Liver (tissue), 9 donors: ENCODE measurements around the gene CYP1B1. TPM values are rescaled to one million over a fixed set of nuclear protein-coding genes. Genes with fewer than 3 reads are reported as not detected.

Experiments
- DNase-seq: peaks from one replicate; pipeline ENCODE4 v3.0.0-alpha.2; 2017; ENCODE audit warnings: low spot score
- H3K27ac ChIP-seq, 2 donors: one replicate each; pipeline ENCODE4 v1.7.0; 2013; ENCODE audit warnings: inconsistent platforms in 2 of 2, low read length in 2 of 2, control low read depth in 1 of 2, low read depth in 1 of 2, mild to moderate bottlenecking in 1 of 2
- H3K27me3 ChIP-seq, 4 donors: one replicate each; pipeline versions ENCODE4 v1.6.1 to v1.7.0; 2013; ENCODE audit warnings: low read length in 3 of 4, inconsistent platforms in 1 of 4, mild to moderate bottlenecking in 1 of 4, moderate library complexity in 1 of 4; ENCODE audit not compliant: control insufficient read depth in 4 of 4, insufficient read depth in 4 of 4
- H3K36me3 ChIP-seq, 4 donors: one replicate each; pipeline versions ENCODE4 v1.6.1 to v1.7.0; 2013; ENCODE audit warnings: low read length in 3 of 4, mild to moderate bottlenecking in 3 of 4, low read depth in 1 of 4, moderate library complexity in 1 of 4; ENCODE audit not compliant: control insufficient read depth in 4 of 4, insufficient read depth in 3 of 4
- H3K4me1 ChIP-seq, 4 donors: one replicate each; pipeline versions ENCODE4 v1.6.1 to v1.7.0; 2013; ENCODE audit warnings: low read length in 3 of 4, mild to moderate bottlenecking in 3 of 4, moderate library complexity in 1 of 4; ENCODE audit not compliant: control insufficient read depth in 4 of 4, insufficient read depth in 4 of 4
- H3K4me3 ChIP-seq, 3 donors: one replicate each; pipeline versions ENCODE4 v1.6.1 to v1.7.0; 2013; ENCODE audit warnings: low read length in 3 of 3, control low read depth in 1 of 3, low read depth in 1 of 3, mild to moderate bottlenecking in 1 of 3
- H3K9ac ChIP-seq, 2 donors: one replicate each; pipeline ENCODE4 v1.7.0; 2013; ENCODE audit warnings: low read length in 2 of 2, mild to moderate bottlenecking in 2 of 2, moderate library complexity in 2 of 2, control low read depth in 1 of 2, low read depth in 1 of 2
- H3K9me3 ChIP-seq, 4 donors: one replicate each; pipeline versions ENCODE4 v1.6.1 to v1.7.0; 2013; ENCODE audit warnings: low read length in 3 of 4; ENCODE audit not compliant: control insufficient read depth in 4 of 4
- FOXA1 ChIP-seq: IDR thresholded peaks from 2 replicates; pipeline ENCODE4 v1.6.1; 2016; ENCODE audit warnings: antibody characterized with exemption
- FOXA2 ChIP-seq: IDR thresholded peaks from 2 replicates; pipeline ENCODE4 v1.6.1; 2016; ENCODE audit warnings: antibody characterized with exemption
- GABPA ChIP-seq, 2 donors: IDR thresholded peaks in 1 of 2; conservative IDR thresholded peaks in 1 of 2; 2 replicates each; pipeline ENCODE4 v1.6.1; 2016; ENCODE audit warnings: antibody characterized with exemption in 2 of 2, mild to moderate bottlenecking in 1 of 2, moderate library complexity in 1 of 2
- HNF4A ChIP-seq, 2 donors: conservative IDR thresholded peaks; 2 replicates each; pipeline ENCODE4 v1.6.1; 2016; ENCODE audit warnings: antibody characterized with exemption in 2 of 2, mild to moderate bottlenecking in 2 of 2
- HNF4G ChIP-seq: IDR thresholded peaks from 2 replicates; pipeline ENCODE4 v1.6.1; 2016; ENCODE audit warnings: antibody characterized with exemption
- JUND ChIP-seq, 2 donors: IDR thresholded peaks; 2 replicates each; pipeline ENCODE4 v1.6.1; 2016; ENCODE audit warnings: antibody characterized with exemption in 2 of 2
- RAD21 ChIP-seq, 2 donors: IDR thresholded peaks; 2 replicates each; pipeline ENCODE4 v1.6.1; 2016; ENCODE audit warnings: antibody characterized with exemption in 2 of 2, mild to moderate bottlenecking in 2 of 2
- REST ChIP-seq: IDR thresholded peaks from 2 replicates; pipeline ENCODE4 v1.6.1; 2016; ENCODE audit warnings: antibody characterized with exemption, mild to moderate bottlenecking
- RXRA ChIP-seq, 2 donors: IDR thresholded peaks; 2 replicates each; pipeline ENCODE4 v1.6.1; 2017 to 2018; ENCODE audit warnings: antibody characterized with exemption in 2 of 2, mild to moderate bottlenecking in 1 of 2
- TAF1 ChIP-seq: conservative IDR thresholded peaks from 2 replicates; pipeline ENCODE4 v1.6.1; 2016; ENCODE audit warnings: antibody characterized with exemption, mild to moderate bottlenecking
- YY1 ChIP-seq: IDR thresholded peaks from 2 replicates; pipeline ENCODE4 v1.6.1; 2016; ENCODE audit warnings: antibody characterized with exemption, mild to moderate bottlenecking
- WGBS: extraction: QIAGEN DNeasy Blood & Tissue Kit; methylation state at CpG from one replicate; pipeline ENCODE4 v1.1.7; 2013; 5-methylcytosine and 5-hydroxymethylcytosine counted together
- polyA plus RNA-seq, 2 donors: library from polyadenylated mRNA; stranded (reverse) in 1 of 2; unstranded in 1 of 2; fragments of 200-250 nt in 1 of 2; fragments of >200 nt in 1 of 2; fragmentation: Nextera tagmentation in 1 of 2; extraction: Ambion mirVana in 1 of 2; gene quantifications; one replicate each; pipeline versions ENCODE4 v1.2.1 to v1.2.3, GENCODE V29; 2013 to 2015
- total RNA-seq, 2 donors: library from RNA; depleted of rRNA; stranded (reverse); fragments of >200 nt; gene quantifications; one replicate each; pipeline ENCODE4 v1.2.3, GENCODE V29; 2014
- TF ChIP-seq, protein P1 (sequence below): IDR thresholded peaks from 2 replicates; pipeline ENCODE4 v1.6.1; 2016; ENCODE audit warnings: antibody characterized with exemption
- donor health status: healthy.
- donor health status: healthy.
- donor health status: healthy.
- donor health status: healthy.
- donor health status: healthy.

CYP1B1 gene
- total and polyA plus RNA-seq, 4 donors = 0.84 to 6.8 (median 3.2) TPM

GRCh38 chr2:38125007-38125406, 49.1 kb upstream of the CYP1B1 start (continued):
- TF ChIP-seq YY1 (no peak), GABPA (IDR thresholded peaks at IDR 0.05 in 1 of 2, conservative IDR thresholded peaks at IDR 0.05 in 1 of 2) (no peak)

- TF ChIP-seq FOXA1 (no peak), GABPA (IDR thresholded peaks at IDR 0.05 in 1 of 2, conservative IDR thresholded peaks at IDR 0.05 in 1 of 2) (no peak), RXRA (IDR thresholded peaks at IDR 0.05) (no peak), HNF4G (no peak), JUND (IDR thresholded peaks at IDR 0.05) (no peak), FOXA2 (no peak), REST (no peak)
- TF ChIP-seq, protein P1, sequence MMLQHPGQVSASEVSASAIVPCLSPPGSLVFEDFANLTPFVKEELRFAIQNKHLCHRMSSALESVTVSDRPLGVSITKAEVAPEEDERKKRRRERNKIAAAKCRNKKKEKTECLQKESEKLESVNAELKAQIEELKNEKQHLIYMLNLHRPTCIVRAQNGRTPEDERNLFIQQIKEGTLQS = no peak
- no peaks in the 10 kb centered on the region for H3K27me3 ChIP-seq
- H3K4me1 ChIP-seq = peaks cover 0 to 4% (median under 1%) of the 10 kb centered on the region in 4 donors
- WGBS = 93% methylated on average over 1 of the region's 1 CpG
- no peak overlapping the region for H3K4me3 ChIP-seq
- no peaks in the 10 kb centered on the region for H3K36me3 ChIP-seq
- H3K27ac ChIP-seq = no peak overlapping the region
- no peak for DNase-seq
- H3K9ac ChIP-seq = no peak overlapping the region
- H3K9me3 ChIP-seq = no peaks in the 10 kb centered on the region
These were observed 48.0 kb upstream of the CYP1B1 start for GRCh38 chr2:38123911-38124310.

- H3K4me1 ChIP-seq = no peaks in the 10 kb centered on the region
- H3K27ac ChIP-seq = no peak overlapping the region
- TF ChIP-seq HNF4A (conservative IDR thresholded peaks at IDR 0.05) (no peak), RAD21 (IDR thresholded peaks at IDR 0.05) (no peak), TAF1 (no peak)
- H3K4me3 ChIP-seq = no peak overlapping the region
- no peak for DNase-seq
- no peaks in the 10 kb centered on the region for H3K36me3 ChIP-seq
- no peaks in the 10 kb centered on the region for H3K27me3 ChIP-seq
- no peak overlapping the region for H3K9ac ChIP-seq
- H3K9me3 ChIP-seq = no peaks in the 10 kb centered on the region
- WGBS = 93% methylated on average over 7 of the region's 7 CpGs
These were observed 46.4 kb upstream of the CYP1B1 start for GRCh38 chr2:38122344-38122743.

DNA sequence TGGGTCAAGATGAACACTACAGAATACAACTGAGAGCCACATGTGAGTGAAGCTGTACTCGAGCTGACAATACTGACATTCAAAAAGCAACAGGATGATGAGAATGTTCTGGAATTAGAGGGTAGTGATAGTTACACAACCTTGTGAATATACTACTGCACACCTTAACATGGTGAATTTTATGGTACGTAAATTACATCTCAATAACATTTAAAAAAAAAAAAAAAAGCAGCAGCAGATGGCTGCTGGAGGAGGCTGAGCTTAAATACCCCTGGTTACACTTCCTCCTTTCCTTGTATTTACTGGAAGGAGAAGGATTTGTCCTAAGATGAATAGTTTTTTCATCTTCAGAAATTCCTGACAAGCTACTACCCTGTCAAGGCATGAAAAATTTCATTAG, 45.5 kb upstream of the CYP1B1 start:
- Histone ChIP-seq H3K27ac (no peak overlapping the region), H3K9ac (no peak overlapping the region), H3K36me3 (no peaks in the 10 kb centered on the region), H3K27me3 (no peaks in the 10 kb centered on the region), H3K9me3 (no peaks in the 10 kb centered on the region), H3K4me3 (no peak overlapping the region), H3K4me1 (no peaks in the 10 kb centered on the region)
- 84% methylated on average over 2 of the region's 2 CpGs for WGBS
- DNase-seq = no peak
- TF ChIP-seq GABPA (IDR thresholded peaks at IDR 0.05 in 1 of 2, conservative IDR thresholded peaks at IDR 0.05 in 1 of 2) (no peak), JUND (IDR thresholded peaks at IDR 0.05) (no peak), RAD21 (IDR thresholded peaks at IDR 0.05) (no peak)
